Measurements from ENCODE around the gene CXorf66. TPM values are rescaled to one million over a fixed set of nuclear protein-coding genes. Genes with fewer than 3 reads are reported as not detected.

CXorf66 gene
- total and polyA plus RNA-seq, 2 of the 13 experiments (the other 11 are each of a cell fraction or from before 2014, with no cell fraction given): not detected

DNA sequence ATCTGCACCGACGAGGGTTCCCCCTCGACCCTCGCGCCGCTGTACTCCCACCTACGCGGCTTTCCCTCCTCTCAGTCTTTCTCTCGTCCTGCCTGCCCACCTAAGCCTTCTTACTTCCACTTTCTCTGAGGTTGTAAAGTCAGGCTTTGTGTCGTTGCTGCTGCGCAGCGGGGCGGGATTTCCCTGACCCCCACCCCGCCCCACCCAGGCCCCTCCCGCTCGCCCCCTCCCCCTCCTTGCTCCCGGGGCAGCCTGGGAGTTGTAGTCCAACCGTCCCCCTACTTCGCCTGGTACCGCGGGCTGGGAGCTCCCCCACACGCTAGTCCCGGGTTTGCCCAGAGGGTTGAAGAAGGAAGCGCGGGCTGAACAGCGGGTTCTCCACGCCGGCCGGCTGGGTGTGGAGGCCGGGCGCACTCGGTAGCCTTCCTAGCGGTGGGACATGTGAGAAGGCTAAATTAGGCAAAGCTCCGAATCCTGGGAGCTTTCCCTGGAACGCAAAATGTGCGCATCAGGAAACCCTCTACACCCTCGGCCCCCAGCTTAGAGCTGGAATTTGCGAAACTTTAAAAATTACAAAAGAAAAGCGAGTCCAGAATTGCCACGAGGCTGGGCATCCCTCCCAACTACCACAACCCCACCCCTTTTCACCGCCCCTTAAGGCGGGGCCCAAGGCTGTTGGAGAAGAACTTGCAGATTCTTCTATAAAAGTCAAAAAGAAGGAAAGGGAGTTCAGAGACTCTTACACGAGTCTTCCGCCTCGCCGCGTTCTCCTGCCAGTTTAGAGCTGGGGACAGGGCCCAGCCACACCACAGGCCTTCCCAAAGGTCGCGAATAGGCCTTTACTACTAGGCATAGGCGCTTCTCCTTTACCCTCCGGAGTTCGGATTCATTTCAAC lies 32.2 kb downstream of the CXorf66 start, which contains the start of gene ATP11C (continued):
- TF ChIP-seq, protein P1, sequence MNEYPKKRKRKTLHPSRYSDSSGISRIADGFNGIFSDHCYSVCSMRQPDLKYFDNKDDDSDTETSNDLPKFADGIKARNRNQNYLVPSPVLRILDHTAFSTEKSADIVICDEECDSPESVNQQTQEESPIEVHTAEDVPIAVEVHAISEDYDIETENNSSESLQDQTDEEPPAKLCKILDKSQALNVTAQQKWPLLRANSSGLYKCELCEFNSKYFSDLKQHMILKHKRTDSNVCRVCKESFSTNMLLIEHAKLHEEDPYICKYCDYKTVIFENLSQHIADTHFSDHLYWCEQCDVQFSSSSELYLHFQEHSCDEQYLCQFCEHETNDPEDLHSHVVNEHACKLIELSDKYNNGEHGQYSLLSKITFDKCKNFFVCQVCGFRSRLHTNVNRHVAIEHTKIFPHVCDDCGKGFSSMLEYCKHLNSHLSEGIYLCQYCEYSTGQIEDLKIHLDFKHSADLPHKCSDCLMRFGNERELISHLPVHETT (CRISPR knock-in tag; conservative IDR thresholded peaks at IDR 0.05): no peak
- TF ChIP-seq, protein P2, sequence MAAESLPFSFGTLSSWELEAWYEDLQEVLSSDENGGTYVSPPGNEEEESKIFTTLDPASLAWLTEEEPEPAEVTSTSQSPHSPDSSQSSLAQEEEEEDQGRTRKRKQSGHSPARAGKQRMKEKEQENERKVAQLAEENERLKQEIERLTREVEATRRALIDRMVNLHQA (CRISPR knock-in tag; IDR thresholded peaks at IDR 0.05): no peak
- TF ChIP-seq SRSF4 (IDR thresholded peaks at IDR 0.05; ENCODE audit: low read depth, low read length, poor library complexity, severe bottlenecking) (no peak), SNAI1 (CRISPR knock-in tag; IDR thresholded peaks at IDR 0.05; ENCODE audit: borderline replicate concordance) (no peak), MZF1 (CRISPR knock-in tag; IDR thresholded peaks at IDR 0.05; ENCODE audit: borderline replicate concordance) (no peak), MXI1 (IDR thresholded peaks at IDR 0.05; ENCODE audit: borderline replicate concordance, low read depth, low read length) (no peak; the same call in 2 of the 3 replicates), ZNF629 (CRISPR knock-in tag; conservative IDR thresholded peaks at IDR 0.05) (no peak), NBN (conservative IDR thresholded peaks at IDR 0.05) (no peak), SRSF9 (IDR thresholded peaks at IDR 0.05; ENCODE audit: borderline replicate concordance, insufficient read depth, low read depth, low read length, poor library complexity, severe bottlenecking) (no peak), AKAP8 (CRISPR knock-in tag; IDR thresholded peaks at IDR 0.05) (no peak), CC2D1A (CRISPR knock-in tag; IDR thresholded peaks at IDR 0.05) (no peak), TBX2 (CRISPR knock-in tag; IDR thresholded peaks at IDR 0.05; ENCODE audit: borderline replicate concordance) (no peak)
- TF ChIP-seq, protein P3, sequence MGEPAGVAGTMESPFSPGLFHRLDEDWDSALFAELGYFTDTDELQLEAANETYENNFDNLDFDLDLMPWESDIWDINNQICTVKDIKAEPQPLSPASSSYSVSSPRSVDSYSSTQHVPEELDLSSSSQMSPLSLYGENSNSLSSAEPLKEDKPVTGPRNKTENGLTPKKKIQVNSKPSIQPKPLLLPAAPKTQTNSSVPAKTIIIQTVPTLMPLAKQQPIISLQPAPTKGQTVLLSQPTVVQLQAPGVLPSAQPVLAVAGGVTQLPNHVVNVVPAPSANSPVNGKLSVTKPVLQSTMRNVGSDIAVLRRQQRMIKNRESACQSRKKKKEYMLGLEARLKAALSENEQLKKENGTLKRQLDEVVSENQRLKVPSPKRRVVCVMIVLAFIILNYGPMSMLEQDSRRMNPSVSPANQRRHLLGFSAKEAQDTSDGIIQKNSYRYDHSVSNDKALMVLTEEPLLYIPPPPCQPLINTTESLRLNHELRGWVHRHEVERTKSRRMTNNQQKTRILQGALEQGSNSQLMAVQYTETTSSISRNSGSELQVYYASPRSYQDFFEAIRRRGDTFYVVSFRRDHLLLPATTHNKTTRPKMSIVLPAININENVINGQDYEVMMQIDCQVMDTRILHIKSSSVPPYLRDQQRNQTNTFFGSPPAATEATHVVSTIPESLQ (CRISPR knock-in tag; conservative IDR thresholded peaks at IDR 0.05): no peak
- TF ChIP-seq, protein P4, sequence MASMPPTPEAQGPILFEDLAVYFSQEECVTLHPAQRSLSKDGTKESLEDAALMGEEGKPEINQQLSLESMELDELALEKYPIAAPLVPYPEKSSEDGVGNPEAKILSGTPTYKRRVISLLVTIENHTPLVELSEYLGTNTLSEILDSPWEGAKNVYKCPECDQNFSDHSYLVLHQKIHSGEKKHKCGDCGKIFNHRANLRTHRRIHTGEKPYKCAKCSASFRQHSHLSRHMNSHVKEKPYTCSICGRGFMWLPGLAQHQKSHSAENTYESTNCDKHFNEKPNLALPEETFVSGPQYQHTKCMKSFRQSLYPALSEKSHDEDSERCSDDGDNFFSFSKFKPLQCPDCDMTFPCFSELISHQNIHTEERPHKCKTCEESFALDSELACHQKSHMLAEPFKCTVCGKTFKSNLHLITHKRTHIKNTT (CRISPR knock-in tag; IDR thresholded peaks at IDR 0.05): no peak
- TF ChIP-seq, protein P5, sequence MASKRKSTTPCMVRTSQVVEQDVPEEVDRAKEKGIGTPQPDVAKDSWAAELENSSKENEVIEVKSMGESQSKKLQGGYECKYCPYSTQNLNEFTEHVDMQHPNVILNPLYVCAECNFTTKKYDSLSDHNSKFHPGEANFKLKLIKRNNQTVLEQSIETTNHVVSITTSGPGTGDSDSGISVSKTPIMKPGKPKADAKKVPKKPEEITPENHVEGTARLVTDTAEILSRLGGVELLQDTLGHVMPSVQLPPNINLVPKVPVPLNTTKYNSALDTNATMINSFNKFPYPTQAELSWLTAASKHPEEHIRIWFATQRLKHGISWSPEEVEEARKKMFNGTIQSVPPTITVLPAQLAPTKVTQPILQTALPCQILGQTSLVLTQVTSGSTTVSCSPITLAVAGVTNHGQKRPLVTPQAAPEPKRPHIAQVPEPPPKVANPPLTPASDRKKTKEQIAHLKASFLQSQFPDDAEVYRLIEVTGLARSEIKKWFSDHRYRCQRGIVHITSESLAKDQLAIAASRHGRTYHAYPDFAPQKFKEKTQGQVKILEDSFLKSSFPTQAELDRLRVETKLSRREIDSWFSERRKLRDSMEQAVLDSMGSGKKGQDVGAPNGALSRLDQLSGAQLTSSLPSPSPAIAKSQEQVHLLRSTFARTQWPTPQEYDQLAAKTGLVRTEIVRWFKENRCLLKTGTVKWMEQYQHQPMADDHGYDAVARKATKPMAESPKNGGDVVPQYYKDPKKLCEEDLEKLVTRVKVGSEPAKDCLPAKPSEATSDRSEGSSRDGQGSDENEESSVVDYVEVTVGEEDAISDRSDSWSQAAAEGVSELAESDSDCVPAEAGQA (IDR thresholded peaks at IDR 0.05; ENCODE audit: low read depth): no peak
- TF ChIP-seq, protein P5 (CRISPR knock-in tag; IDR thresholded peaks at IDR 0.05; ENCODE audit: borderline replicate concordance): no peak
- TF ChIP-seq, protein P6, sequence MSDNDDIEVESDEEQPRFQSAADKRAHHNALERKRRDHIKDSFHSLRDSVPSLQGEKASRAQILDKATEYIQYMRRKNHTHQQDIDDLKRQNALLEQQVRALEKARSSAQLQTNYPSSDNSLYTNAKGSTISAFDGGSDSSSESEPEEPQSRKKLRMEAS (IDR thresholded peaks at IDR 0.05): no peak; the same call in 1 of the 2 replicates
